Measurements from ENCODE around the gene GNAQ.

GNAQ gene

DNA sequence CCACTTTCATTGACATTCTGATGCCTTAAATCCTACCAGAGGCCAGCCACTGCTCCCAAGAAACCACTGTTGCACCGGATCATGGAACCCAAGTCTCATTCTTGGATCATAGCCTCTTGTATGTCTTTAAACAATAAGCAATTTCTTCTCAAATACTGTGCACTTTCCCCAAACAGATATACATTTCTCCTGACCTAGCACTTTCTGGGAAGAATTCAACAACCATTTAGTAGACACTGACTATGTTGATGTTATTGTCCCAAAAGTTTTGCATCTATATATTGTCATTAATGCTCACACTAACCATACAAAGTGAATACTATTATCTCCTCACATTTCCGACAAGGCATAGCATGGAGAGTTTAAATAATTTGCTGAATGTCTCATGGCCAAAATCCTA is 123.3 kb downstream of the GNAQ start:
- ATAC-seq (replicated peaks) (no peak), DNase-seq (no peak)
- Mint-ChIP-seq H3K4me1 (ENCODE audit: low read depth in 2 of 2) (peaks cover 4 to 11% of the 10 kb centered on the region in 2 donors), H3K9me3 (no peaks in the 10 kb centered on the region), H3K36me3 (ENCODE audit: insufficient read depth) (no peaks in the 10 kb centered on the region), H3K27me3 (peaks cover 0 to 16% of the 10 kb centered on the region in 2 donors), H3K4me3 (no peak overlapping the region), H3K27ac (no peak overlapping the region)

DNA sequence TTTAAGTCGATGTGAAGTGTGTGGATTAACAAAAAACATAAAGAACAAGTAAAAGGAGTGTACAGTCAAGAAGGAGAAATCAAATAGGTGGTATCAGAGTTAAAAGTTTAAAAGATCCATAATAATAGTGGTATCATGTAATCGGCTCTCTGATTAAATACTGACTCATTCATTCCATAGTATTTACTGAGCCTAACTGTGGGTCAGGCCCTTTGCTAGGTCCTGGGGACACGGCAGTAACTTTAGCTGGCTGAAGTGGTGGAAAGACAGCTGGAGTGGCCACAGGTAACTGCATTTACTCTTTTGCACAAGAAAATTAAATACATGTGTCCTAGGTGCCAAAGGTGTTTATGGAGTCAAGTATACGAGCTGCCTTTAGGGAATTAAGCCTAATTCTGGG is 124.0 kb downstream of the GNAQ start:
- DNase-seq (no peak), ATAC-seq (replicated peaks) (no peak)
- no peak overlapping the region for H3K4me3 Mint-ChIP-seq

DNA sequence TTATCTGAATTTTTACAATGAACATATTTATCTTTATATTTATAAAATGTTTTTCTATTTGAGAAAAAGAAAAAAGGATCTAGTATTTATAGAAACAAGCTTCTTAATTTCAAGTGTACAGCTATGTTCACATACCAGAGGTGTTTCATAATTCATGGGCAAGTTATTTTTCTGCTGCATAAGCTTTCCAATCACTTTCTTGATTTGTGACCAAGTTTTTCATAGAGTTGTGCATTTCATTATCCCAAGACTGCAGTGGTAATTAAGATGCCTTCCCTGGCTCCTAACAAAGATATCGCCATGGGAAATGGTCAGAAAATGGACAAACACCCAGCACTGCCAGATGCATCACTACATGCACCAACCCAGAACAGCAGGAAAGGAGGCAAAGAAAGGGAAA is 124.6 kb downstream of the GNAQ start:
- ATAC-seq (replicated peaks) (no peak), DNase-seq (no peak)
- no peak overlapping the region for H3K27ac Mint-ChIP-seq
- H3K9me3 Mint-ChIP-seq = no peaks in the 10 kb centered on the region
- H3K4me3 Mint-ChIP-seq = no peak overlapping the region
- H3K27me3 Mint-ChIP-seq = peaks cover 0 to 16% of the 10 kb centered on the region in 2 donors
- H3K4me1 Mint-ChIP-seq (ENCODE audit: low read depth in 2 of 2) = peaks cover 4 to 11% of the 10 kb centered on the region in 2 donors
- H3K36me3 Mint-ChIP-seq (ENCODE audit: insufficient read depth) = no peaks in the 10 kb centered on the region

More for the DNA sequence above, 124.0 kb downstream of the GNAQ start:
- Mint-ChIP-seq H3K9me3 (no peaks in the 10 kb centered on the region), H3K27ac (no peak overlapping the region), H3K27me3 (peaks cover 0 to 16% of the 10 kb centered on the region in 2 donors), H3K4me1 (ENCODE audit: low read depth in 2 of 2) (peaks cover 4 to 11% of the 10 kb centered on the region in 2 donors), H3K36me3 (ENCODE audit: insufficient read depth) (no peaks in the 10 kb centered on the region)

DNA sequence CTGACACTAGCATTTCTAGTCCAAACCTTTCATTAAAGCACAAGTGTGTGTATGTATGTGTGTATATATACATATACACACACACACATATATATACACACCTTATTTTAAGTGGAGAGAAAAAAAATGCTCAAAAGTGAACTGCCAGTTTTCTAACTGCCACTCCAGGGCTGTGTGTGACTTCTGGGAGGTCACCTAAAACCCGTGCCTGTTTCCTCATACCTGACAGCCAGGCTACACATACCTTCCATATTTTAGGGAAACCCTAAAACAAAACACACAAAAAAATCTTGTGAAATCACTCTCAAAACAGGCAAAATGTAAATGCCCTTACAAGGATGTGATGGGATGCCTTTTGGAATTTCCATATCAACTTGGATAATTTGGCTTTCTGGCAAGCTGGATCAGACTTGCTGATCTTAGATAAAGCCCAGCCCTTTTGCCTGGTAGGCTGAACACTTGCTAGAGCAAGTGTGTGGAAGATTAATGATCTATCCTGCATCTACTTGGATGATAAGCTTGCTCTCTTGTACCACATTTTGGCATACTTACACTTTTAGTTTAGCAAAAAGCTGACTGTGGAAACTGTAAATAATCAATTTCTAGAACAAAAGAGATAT is 127.8 kb downstream of the GNAQ start:
- ATAC-seq (replicated peaks) (no peak), DNase-seq (no peak)
- Mint-ChIP-seq H3K36me3 (ENCODE audit: insufficient read depth) (no peaks in the 10 kb centered on the region), H3K4me3 (no peak overlapping the region), H3K27me3 (peaks cover 0 to 10% of the 10 kb centered on the region in 2 donors), H3K27ac (no peak overlapping the region), H3K9me3 (no peaks in the 10 kb centered on the region), H3K4me1 (ENCODE audit: low read depth in 2 of 2) (peaks cover 0 to 2% of the 10 kb centered on the region in 2 donors)

DNA sequence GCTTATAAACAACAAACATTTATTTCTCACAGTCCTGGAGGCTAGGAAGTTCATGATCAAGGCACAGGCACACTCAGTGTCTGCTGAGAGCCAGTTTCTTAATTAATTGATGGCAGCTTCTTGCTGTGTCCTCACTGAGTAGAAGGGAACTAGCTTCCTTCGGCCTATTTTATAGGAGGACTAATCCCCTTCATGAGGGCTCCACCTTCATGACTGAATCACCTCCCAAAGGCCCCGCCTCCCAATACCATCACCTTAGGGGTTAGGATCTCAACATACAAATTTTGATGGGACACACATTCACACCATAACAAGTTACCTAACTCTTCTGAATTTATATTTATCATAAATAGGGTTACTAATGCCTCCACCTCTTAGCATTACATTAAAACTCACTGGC is 129.8 kb downstream of the GNAQ start:
- ATAC-seq (replicated peaks) (no peak), DNase-seq (no peak)
- no peaks in the 10 kb centered on the region for H3K9me3 Mint-ChIP-seq
- no peaks in the 10 kb centered on the region for H3K4me1 Mint-ChIP-seq (ENCODE audit: low read depth in 2 of 2)
- no peak overlapping the region for H3K4me3 Mint-ChIP-seq
- no peaks in the 10 kb centered on the region for H3K36me3 Mint-ChIP-seq (ENCODE audit: insufficient read depth)
- no peak overlapping the region for H3K27ac Mint-ChIP-seq
- peaks cover 0 to 4% of the 10 kb centered on the region in 2 donors for H3K27me3 Mint-ChIP-seq

DNA sequence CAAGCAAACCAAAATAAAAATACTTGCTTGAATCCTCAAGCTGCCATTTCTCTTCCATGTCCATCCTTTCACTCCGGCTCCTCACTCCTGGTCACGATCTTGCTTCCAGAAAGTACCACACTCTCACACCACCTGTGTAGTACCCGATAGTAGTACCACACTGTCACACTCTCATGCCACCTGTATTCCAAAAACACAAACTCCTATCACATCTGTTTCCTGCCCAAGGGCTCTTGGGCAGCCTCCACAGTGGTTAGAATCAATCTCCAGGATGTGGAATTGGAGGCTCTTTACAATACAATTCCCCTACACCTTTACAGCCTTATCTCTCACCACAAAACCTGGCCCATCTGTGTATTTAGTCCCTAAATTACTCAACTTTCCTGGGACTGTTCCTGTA is 130.6 kb downstream of the GNAQ start:
- H3K27ac Mint-ChIP-seq = no peak overlapping the region
- DNase-seq = no peak
- ATAC-seq (replicated peaks) = no peak
- no peaks in the 10 kb centered on the region for H3K4me1 Mint-ChIP-seq (ENCODE audit: low read depth in 2 of 2)
- no peaks in the 10 kb centered on the region for H3K36me3 Mint-ChIP-seq (ENCODE audit: insufficient read depth)
- no peaks in the 10 kb centered on the region for H3K9me3 Mint-ChIP-seq
- H3K4me3 Mint-ChIP-seq = no peak overlapping the region
- H3K27me3 Mint-ChIP-seq = peaks cover 0 to 4% of the 10 kb centered on the region in 2 donors

DNA sequence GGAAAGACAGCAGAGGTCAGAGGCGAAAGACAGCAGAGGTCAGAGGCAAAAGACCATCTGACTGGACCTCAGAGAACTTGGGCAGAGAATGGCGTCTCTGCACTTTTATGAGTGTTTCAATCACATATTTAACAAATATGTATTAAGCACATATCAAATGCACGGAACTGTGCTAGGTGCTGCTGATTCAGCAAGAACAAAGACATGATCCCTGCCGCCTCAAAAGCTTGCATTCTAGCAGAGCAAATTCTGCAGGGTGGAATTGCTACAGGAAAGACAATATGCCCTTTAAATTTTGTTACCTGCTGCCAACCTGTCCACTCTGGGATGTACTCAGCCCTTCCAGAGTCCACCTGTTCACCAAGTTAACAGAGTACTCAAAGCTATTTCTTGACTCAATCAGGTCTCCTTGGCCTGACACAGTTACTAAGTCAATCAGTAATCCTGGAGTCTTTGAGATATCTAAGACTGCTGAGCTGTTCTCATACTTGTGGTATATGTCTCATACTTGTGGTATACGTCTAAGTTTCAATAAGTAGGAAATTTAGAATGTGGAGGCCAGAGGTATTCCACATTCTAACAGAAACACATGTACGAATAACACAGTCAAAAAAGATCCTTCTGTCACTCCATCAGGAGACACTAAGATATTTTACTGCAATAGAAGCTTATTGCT is 131.8 kb downstream of the GNAQ start:
- Mint-ChIP-seq H3K4me3 (no peak overlapping the region), H3K4me1 (ENCODE audit: low read depth in 2 of 2) (no peaks in the 10 kb centered on the region), H3K36me3 (ENCODE audit: insufficient read depth) (no peaks in the 10 kb centered on the region), H3K27me3 (peaks cover 0 to 4% of the 10 kb centered on the region in 2 donors), H3K27ac (no peak overlapping the region), H3K9me3 (no peaks in the 10 kb centered on the region)
- ATAC-seq (replicated peaks) = no peak
- no peak for DNase-seq

DNA sequence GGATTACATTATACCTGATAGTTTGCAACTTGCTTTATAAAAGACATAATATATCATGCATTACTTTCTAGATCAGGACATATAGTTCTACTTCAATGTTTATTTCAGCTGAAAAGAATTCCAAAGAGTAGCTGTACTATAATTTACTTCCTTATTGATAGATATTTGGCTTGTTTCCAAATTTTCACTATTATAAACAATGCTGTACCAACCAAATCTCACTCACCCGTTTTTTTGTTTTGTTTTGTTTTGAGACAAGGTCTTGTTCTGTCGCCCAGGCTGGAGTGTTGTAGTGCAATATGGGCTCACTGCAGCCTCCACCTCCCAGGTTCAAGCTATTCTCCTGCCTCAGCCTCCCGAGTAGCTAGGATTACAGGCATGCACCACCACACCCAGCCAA is 132.7 kb downstream of the GNAQ start:
- peaks cover 0 to 4% of the 10 kb centered on the region in 2 donors for H3K27me3 Mint-ChIP-seq

DNA sequence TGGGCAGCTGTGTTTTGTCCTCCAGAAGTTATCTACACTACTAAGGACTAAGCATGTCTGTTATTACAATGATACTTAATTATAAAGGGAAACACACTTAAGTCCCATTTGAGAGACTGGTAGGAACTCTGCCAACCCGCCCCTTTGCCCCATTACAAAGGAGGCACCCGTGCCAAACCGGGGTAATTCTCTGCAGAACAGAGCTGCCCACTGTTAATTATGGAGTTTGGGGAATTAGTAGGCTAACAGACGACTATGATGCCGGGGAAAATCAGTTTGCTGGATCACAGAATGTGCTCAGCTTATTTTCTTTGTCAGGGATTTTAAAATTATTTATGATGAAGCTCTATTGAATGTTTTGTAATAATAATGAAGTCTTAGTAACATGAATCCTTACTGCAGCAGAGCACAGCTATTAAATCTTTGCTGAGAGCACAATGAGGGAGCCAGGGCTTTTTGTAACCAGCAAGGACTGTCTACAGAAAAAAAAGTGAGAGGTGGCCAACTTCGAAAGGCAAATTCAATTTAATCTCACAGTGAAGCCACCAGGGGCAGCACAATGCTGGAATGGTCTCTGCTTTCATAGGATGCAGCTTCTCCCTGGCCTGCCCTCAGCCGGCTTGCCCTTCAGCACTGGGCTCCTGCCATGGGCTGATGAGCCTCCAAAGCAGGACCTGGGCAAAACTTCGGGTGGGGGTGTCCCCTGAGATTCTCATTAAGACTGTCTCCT is 134.5 kb downstream of the GNAQ start:
- no peak overlapping the region for H3K4me3 Mint-ChIP-seq
- ATAC-seq (replicated peaks) = no peak
- peaks cover 0 to 4% of the 10 kb centered on the region in 2 donors for H3K27me3 Mint-ChIP-seq
- no peak overlapping the region for H3K27ac Mint-ChIP-seq
- no peaks in the 10 kb centered on the region for H3K9me3 Mint-ChIP-seq
- no peak for DNase-seq
- no peaks in the 10 kb centered on the region for H3K36me3 Mint-ChIP-seq (ENCODE audit: insufficient read depth)
- peaks cover 0 to 2% of the 10 kb centered on the region in 2 donors for H3K4me1 Mint-ChIP-seq (ENCODE audit: low read depth in 2 of 2)

More for the DNA sequence above, 132.7 kb downstream of the GNAQ start:
- H3K9me3 Mint-ChIP-seq = no peaks in the 10 kb centered on the region
- H3K4me3 Mint-ChIP-seq = no peak overlapping the region
- DNase-seq (no peak), ATAC-seq (replicated peaks) (no peak)
- no peaks in the 10 kb centered on the region for H3K36me3 Mint-ChIP-seq (ENCODE audit: insufficient read depth)
- no peaks in the 10 kb centered on the region for H3K4me1 Mint-ChIP-seq (ENCODE audit: low read depth in 2 of 2)
- H3K27ac Mint-ChIP-seq = no peak overlapping the region

DNA sequence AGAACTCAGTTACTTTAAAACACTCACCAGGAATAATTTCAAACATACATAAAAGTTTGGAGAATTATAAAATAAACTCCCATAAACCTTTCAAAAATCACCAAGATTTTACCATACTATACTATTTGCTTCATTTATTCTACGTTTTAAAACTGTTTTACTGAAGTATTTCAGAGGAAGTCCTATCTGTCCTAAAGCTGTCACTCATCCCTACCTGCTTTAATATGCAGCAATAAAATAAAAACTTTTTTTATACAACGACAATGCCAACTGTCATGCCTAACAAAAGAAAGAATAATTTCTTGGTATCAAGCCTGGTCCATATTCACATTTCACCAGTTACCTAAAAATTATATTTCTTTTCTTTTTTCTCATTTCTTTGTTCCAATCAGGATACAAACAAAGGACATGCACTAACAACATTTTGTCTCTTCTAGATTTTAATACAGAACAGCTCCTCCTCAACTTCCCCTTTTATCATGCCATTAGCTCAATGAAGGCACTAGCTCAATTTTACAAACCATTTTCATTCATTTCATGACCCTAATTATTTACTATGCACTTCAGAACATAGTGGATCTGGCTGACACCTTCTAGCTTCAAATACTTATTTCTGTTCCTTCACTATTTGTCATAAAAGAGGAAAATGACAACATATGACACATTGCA is 135.2 kb downstream of the GNAQ start:
- Mint-ChIP-seq H3K9me3 (no peaks in the 10 kb centered on the region), H3K27ac (no peak overlapping the region), H3K36me3 (ENCODE audit: insufficient read depth) (peaks cover 2% of the 10 kb centered on the region), H3K27me3 (peaks cover 0 to 4% of the 10 kb centered on the region in 2 donors), H3K4me1 (ENCODE audit: low read depth in 2 of 2) (peaks cover 0 to 3% of the 10 kb centered on the region in 2 donors), H3K4me3 (no peak overlapping the region)
- DNase-seq (no peak), ATAC-seq (replicated peaks) (no peak)

DNA sequence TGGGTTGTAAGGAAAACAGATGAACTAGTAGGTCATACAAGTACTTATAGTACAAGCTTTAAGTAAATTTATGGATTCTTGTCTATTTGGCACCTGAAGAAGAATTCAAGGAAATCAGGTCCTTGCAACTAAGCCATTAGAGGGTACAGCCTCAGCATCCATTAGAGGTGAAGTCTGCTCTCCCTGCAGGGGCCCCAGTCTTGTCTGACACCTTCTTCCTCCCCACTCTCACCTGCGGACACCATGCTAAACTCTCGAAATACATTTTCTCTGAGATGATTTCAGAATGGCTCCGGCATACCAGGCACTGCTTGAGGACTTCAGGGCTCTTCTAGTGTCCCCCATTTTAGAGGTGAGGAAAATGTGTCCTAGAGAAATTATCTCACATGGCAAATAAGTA is 137.9 kb downstream of the GNAQ start:
- no peak for DNase-seq
- H3K9me3 Mint-ChIP-seq = no peaks in the 10 kb centered on the region
- peaks cover 0 to 3% of the 10 kb centered on the region in 2 donors for H3K4me1 Mint-ChIP-seq (ENCODE audit: low read depth in 2 of 2)
- ATAC-seq (replicated peaks) = no peak
- no peak overlapping the region for H3K4me3 Mint-ChIP-seq
- no peak overlapping the region for H3K27ac Mint-ChIP-seq
- H3K36me3 Mint-ChIP-seq (ENCODE audit: insufficient read depth) = peaks cover 2% of the 10 kb centered on the region
- no peaks in the 10 kb centered on the region for H3K27me3 Mint-ChIP-seq

DNA sequence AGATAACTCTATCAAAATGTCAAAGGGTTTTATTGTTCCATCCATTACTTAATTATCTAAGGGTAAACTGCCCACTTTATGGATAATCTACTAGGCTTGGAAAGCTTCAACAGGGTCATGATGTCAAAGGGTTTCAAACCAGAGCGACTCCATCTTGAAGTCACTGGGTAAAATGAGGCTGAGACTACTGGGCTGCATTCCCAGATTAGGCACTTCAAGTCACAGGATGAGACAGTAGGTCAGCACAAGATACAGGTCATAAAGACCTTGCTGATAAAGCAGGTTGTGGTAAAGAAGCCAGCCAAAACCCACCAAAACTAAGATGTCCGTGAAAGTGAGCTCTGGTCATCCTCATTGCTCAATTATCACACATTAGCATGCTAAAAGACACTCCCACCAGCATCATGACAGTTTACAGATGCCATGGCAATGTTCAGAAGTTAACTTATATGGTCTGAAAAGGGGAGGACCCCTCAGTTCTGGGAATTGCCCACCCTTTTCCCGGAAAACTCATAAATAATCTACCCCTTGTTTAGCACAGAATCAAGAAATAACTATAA is 138.6 kb downstream of the GNAQ start:
- Mint-ChIP-seq H3K27ac (no peak overlapping the region), H3K27me3 (no peaks in the 10 kb centered on the region), H3K9me3 (no peaks in the 10 kb centered on the region), H3K4me1 (ENCODE audit: low read depth in 2 of 2) (peaks cover 0 to 3% of the 10 kb centered on the region in 2 donors), H3K4me3 (no peak overlapping the region), H3K36me3 (ENCODE audit: insufficient read depth) (peaks cover 2% of the 10 kb centered on the region)
- no peak for ATAC-seq (replicated peaks)
- no peak for DNase-seq

DNA sequence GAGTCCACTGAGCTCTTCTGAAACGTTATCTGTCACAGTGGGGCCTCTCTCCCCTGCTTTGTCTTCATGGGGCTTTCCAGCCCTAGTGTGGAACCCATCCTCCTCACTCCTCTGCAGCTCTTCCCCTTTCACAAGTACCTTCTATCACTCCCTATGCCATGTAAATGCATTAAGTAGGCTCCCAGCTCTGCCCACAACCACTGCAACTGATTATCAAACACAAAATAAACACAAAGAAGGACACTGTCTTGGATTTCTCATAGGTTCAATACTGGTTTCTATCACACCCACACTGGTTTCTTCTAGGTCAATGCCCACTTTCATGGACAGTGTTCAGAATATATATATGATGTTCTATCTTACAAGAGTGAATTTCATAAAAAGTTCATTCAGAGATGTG is 139.4 kb downstream of the GNAQ start:
- Mint-ChIP-seq H3K4me3 (no peak overlapping the region), H3K27ac (no peak overlapping the region)

More for the DNA sequence above, 139.4 kb downstream of the GNAQ start:
- Mint-ChIP-seq H3K4me1 (ENCODE audit: low read depth in 2 of 2) (peaks cover 0 to 3% of the 10 kb centered on the region in 2 donors), H3K9me3 (no peaks in the 10 kb centered on the region), H3K36me3 (ENCODE audit: insufficient read depth) (peaks cover 2% of the 10 kb centered on the region), H3K27me3 (no peaks in the 10 kb centered on the region)
- ATAC-seq (replicated peaks) (no peak), DNase-seq (no peak)

Measured in effector memory CD8-positive, alpha-beta T cell (primary cell).